Measurements from ENCODE around the gene AP5Z1. TPM values are rescaled to one million over a fixed set of nuclear protein-coding genes. Genes with fewer than 3 reads are reported as not detected.

AP5Z1 gene
- total RNA-seq, 4 donors from 2014 or later = 12.9 to 40.2 (median 14.6) TPM

DNA sequence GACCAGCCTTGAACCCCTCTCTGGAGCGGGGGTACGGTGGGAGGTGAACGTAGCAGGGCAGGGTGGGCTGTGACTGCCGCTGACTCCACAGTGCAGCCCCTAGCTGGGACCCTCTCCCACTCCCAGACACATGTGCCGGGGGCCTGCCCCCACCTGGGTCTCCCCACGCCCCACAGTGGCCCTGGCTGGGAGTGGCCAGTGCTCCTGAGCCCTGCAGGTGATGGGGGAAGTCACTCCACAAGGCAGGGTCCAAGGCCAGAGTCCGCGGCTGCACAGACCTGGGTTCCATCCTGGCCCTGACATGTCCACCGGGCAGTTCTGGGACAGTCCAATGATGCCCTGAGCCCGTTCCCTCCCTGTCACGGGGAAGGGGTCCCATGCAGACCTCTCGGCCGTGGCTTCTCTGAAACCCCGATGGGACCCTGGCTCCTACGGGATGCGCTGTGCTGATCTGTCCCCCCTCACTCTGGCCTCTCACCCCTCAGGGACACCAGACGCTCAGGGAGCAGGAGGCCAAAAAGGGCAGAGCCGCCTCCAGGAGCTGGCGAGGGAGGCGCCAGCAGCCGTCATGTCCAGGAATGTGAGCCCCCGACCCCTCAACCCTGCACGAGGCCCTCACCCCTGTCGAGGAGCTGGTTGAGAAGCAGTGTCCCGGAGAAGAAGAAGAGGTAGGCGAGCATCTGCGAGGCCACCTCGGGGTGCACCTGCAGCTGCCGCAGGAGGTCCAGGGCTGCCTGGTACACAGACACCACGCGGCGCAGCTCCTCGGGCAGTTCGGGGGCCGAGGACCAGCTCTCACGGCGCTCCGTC lies 40.4 kb downstream of the AP5Z1 start:
- no peak for DNase-seq
- Histone ChIP-seq H3K4me1 (no peaks in the 10 kb centered on the region), H3K27me3 (no peaks in the 10 kb centered on the region), H3K9me3 (no peaks in the 10 kb centered on the region), H3K4me3 (no peak overlapping the region), H3K27ac (no peak overlapping the region), H3K36me3 (no peaks in the 10 kb centered on the region)
- no peak for TF ChIP-seq POLR2A (IDR thresholded peaks at IDR 0.05)
- TF ChIP-seq, protein P1, sequence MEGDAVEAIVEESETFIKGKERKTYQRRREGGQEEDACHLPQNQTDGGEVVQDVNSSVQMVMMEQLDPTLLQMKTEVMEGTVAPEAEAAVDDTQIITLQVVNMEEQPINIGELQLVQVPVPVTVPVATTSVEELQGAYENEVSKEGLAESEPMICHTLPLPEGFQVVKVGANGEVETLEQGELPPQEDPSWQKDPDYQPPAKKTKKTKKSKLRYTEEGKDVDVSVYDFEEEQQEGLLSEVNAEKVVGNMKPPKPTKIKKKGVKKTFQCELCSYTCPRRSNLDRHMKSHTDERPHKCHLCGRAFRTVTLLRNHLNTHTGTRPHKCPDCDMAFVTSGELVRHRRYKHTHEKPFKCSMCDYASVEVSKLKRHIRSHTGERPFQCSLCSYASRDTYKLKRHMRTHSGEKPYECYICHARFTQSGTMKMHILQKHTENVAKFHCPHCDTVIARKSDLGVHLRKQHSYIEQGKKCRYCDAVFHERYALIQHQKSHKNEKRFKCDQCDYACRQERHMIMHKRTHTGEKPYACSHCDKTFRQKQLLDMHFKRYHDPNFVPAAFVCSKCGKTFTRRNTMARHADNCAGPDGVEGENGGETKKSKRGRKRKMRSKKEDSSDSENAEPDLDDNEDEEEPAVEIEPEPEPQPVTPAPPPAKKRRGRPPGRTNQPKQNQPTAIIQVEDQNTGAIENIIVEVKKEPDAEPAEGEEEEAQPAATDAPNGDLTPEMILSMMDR (IDR thresholded peaks at IDR 0.05) = no peak
- intact Hi-C loops (cut with DNase I; ENCODE audit: low total_unique reads) = no loop called here

DNA sequence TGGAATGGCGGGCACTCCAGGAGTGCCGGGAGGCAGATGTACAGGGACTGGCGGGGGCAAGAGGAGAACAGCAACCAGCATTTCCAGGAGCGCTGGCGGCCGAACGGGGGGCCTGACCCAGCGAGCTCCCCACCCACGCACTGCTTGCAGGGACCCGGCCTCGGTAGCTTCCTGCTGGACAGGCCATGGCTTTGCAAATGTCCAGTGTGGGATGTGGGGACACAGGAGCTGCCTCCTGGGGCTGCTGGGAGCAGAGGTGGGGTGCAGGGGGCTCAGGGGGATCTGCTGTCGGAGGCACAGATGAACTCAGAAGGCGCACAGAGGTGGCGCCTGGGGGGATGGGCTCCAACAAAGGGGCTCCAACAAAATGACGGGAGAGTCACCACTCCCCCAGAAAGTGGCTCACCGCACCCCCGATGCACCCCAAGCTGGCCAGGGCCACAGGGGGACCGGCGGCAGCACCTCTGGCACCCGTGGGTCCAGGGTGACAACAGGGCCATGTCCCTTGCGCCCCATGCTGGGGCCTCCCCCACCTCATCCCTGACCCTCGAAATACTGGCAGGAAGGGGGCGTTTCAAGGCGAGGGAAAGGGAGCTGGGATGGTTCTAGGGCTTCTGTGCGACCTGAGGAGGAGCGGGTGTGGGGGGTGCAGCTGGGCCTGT lies 41.1 kb downstream of the AP5Z1 start:
- TF ChIP-seq, protein P1 (IDR thresholded peaks at IDR 0.05) = no peak
- no peak for TF ChIP-seq POLR2A (IDR thresholded peaks at IDR 0.05)
- H3K27ac ChIP-seq = no peak overlapping the region
- no peak for DNase-seq
- no peaks in the 10 kb centered on the region for H3K27me3 ChIP-seq
- no peaks in the 10 kb centered on the region for H3K4me1 ChIP-seq
- no peaks in the 10 kb centered on the region for H3K36me3 ChIP-seq
- intact Hi-C loops (cut with DNase I; ENCODE audit: low total_unique reads) = no loop called here
- no peaks in the 10 kb centered on the region for H3K9me3 ChIP-seq
- no peak overlapping the region for H3K4me3 ChIP-seq

DNA sequence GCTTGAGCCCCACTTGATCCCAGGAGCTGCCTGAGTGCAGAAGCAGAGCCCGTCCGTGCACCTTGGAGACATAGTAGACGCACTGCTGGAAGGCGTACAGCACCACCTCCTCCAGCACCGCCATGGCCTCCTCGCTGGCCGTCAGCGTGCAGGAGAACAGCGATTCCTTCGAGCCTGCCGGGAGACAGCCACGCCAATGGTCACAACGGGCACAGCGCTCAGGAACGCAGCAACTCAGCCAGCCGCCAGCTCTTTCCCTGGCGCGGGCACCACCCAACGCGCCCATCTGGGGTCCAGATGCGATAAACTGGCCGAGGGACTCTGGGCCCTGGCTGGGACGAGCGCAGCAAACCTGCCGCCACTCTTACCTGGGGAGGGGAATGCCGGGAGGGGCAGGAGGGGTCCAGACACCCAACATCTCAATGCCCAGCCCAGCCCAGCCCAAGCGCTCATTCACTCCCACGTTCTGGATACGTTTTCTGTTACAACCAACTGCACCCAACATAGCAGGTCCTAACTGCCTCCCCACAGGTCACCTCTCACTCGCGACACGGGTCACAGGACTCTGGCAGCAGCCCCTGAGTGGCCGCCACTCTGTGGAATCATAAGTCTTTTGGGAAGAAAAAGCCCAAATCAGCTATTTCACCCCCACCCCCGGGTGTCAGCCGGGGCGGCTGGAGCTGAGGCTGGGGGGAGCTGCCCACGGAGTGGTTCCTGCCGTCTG lies 41.9 kb downstream of the AP5Z1 start:
- TF ChIP-seq, protein P1 (IDR thresholded peaks at IDR 0.05) = no peak
- TF ChIP-seq POLR2A (IDR thresholded peaks at IDR 0.05) = no peak
- no peak for DNase-seq

DNA sequence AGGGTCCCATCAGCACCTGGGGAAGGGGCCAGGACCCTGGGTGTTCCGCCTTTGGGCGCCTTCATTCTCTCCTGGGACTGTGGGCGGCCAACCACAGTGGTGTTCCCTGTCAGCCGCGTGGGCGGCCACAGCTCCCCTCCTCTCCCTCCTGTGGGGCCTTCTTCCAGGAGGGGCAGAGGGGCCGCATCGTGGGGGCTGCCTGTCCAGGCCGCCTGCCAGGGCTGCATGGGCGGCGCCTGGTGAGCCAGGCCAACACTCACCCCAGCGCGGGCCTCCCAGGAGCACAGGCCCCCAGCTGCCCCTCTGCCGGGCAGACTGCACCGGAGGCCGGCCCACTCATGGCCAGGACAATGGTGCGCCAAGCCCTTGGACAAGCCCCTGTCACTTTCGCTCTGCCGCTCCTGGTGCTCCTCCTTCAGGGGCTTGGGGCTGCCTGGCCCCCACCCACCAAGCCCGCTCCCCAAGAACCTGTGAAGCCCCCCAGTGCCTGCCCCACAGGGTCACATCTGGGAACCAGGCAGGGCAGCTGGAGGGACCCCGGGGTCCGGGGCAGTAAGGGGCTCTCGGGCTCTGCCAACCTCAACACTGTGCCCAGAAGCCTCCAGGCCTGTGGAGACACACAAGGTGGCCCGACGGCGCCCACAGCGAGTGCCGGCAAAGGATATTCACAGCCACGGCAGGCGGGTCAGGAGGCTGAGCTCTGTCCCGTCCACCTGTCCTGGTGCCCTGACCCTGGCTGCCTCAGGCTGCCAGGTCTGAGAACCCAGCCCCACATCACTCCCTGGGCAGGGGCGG lies 42.8 kb downstream of the AP5Z1 start:
- peak in 1 of 2 donors; percentile 47 for DNase-seq
- H3K27me3 ChIP-seq = no peaks in the 10 kb centered on the region
- peak overlapping the region in 1 of 2 donors; percentile 11 for H3K27ac ChIP-seq
- intact Hi-C loops (cut with DNase I; ENCODE audit: low total_unique reads) = no loop called here
- no peaks in the 10 kb centered on the region for H3K9me3 ChIP-seq
- no peak for TF ChIP-seq POLR2A (IDR thresholded peaks at IDR 0.05)
- TF ChIP-seq, protein P1 (IDR thresholded peaks at IDR 0.05) = no peak
- H3K4me1 ChIP-seq = no peaks in the 10 kb centered on the region
- H3K4me3 ChIP-seq = no peak overlapping the region
- H3K36me3 ChIP-seq = no peaks in the 10 kb centered on the region

More for the DNA sequence above, 41.9 kb downstream of the AP5Z1 start:
- peak overlapping the region in 1 of 2 donors; percentile 11 for H3K27ac ChIP-seq
- intact Hi-C loops (cut with DNase I; ENCODE audit: low total_unique reads) = no loop called here
- H3K4me1 ChIP-seq = no peaks in the 10 kb centered on the region
- no peaks in the 10 kb centered on the region for H3K36me3 ChIP-seq
- no peaks in the 10 kb centered on the region for H3K27me3 ChIP-seq
- no peaks in the 10 kb centered on the region for H3K9me3 ChIP-seq
- no peak overlapping the region for H3K4me3 ChIP-seq

Measured in uterus (tissue), 4 donors.